Adrenal gland (tissue), 12 donors: ENCODE data around the gene PPP6R2. TPM values are rescaled to one million over a fixed set of nuclear protein-coding genes. Genes with fewer than 3 reads are reported as not detected.

Experiments
- DNase-seq, 7 donors: peaks; one replicate each; pipeline ENCODE4 v3.0.0-alpha.2; 2019 to 2020
- H3K27ac ChIP-seq, 5 donors: fragments of 200-600 bp; sonication (generic) in 4 of 5; 1 replicate in 3 of 5; 2 replicates in 2 of 5; pipeline versions ENCODE4 v1.5.1 to v1.8.0; 2016 to 2020; ENCODE audit warnings: mild to moderate bottlenecking in 1 of 5
- H3K27me3 ChIP-seq: fragments of 200-600 bp; 2 replicates; pipeline ENCODE4 v1.8.0; 2021
- H3K36me3 ChIP-seq, 2 donors: fragments of 200-600 bp; replicated peaks in 1 of 2; 1 replicate in 1 of 2; 2 replicates in 1 of 2; pipeline versions ENCODE4 v1.5.1 to v1.8.0; 2018 to 2022
- H3K4me1 ChIP-seq, 2 donors: fragments of 200-600 bp; replicated peaks in 1 of 2; 1 replicate in 1 of 2; 2 replicates in 1 of 2; pipeline versions ENCODE4 v1.5.1 to v1.8.0; 2018 to 2021
- H3K4me3 ChIP-seq, 4 donors: fragments of 200-600 bp; sonication (generic) in 3 of 4; one replicate each; pipeline ENCODE4 v1.5.1; 2016 to 2018
- H3K9me3 ChIP-seq, 3 donors: fragments of 200-600 bp; sonication (generic) in 1 of 3; replicated peaks in 1 of 3; 1 replicate in 2 of 3; 2 replicates in 1 of 3; pipeline versions ENCODE4 v1.5.1 to v1.8.0; 2016 to 2021
- CTCF ChIP-seq, 6 experiments: fragments of 450-650 bp in 4 of 6; fragments of 200-600 bp in 2 of 6; sonication (generic) in 1 of 6; IDR thresholded peaks; 1 replicate in 5 of 6; 2 replicates in 1 of 6; pipeline versions ENCODE4 v1.5.1 to v1.8.0; 2016 to 2021; ENCODE audit warnings: antibody characterized with exemption in 6 of 6, mild to moderate bottlenecking in 2 of 6, moderate library complexity in 1 of 6
- POLR2A ChIP-seq, 2 donors: fragments of 450-650 bp; IDR thresholded peaks; one replicate each; pipeline ENCODE4 v1.6.1; 2017; ENCODE audit warnings: antibody characterized with exemption in 2 of 2, mild to moderate bottlenecking in 2 of 2, moderate library complexity in 1 of 2
- WGBS, 4 donors: extraction: QIAGEN DNeasy Blood & Tissue Kit in 2 of 4; methylation state at CpG; one replicate each; pipeline versions ENCODE4 v1.1.5 to v1.1.7; 2013 to 2017; 5-methylcytosine and 5-hydroxymethylcytosine counted together
- intact Hi-C, 2 donors: fragments of 100-400 bp; cut with DNase I; formaldehyde crosslinking; loops; one replicate each; pipeline versions ENCODE4 v1.14.1 to v1.15.0; 2022 to 2023
- polyA plus RNA-seq, 3 donors: library from polyadenylated mRNA; stranded (reverse); fragments of 200-250 nt in 2 of 3; fragments of 350-450 nt in 1 of 3; fragmentation: Illumina TruSeq in 1 of 3; extraction: RNeasy Lipid Tissue Mini Kit (QIAGEN cat#74804) in 1 of 3; gene quantifications; one replicate each; pipeline ENCODE4 v1.2.3, GENCODE V29; 2013 to 2014
- total RNA-seq, 9 donors: library from RNA; depleted of rRNA in 4 of 9; stranded (reverse); fragments of >200 nt in 4 of 9; fragments of 120-200 nt in 1 of 9; fragmentation: NEBNext Ultra II Directional in 1 of 9; extraction: Animal tissue kit (Norgen Biotek cat#: 25700) in 1 of 9; gene quantifications; one replicate each; pipeline versions ENCODE4 v1.1.0 to v1.2.4, GENCODE V29; 2013 to 2023
- donor health status: healthy with polysubstance abuse.
- donor health status: Bipolar disorder and iron deficiency.
- donor health status: DM: yes; HTN: yes; CAD: no.
- donor health status: DM: no; HTN: no; CAD: no.
- donor health status: DM: no; HTN: no; CAD: no.
- donor health status: DM: yes; HTN: yes; CAD: no.

PPP6R2 gene
- total and polyA plus RNA-seq, 12 donors: 19.6 to 129 (median 73.0) TPM

GRCh38 chr22:50298937-50299784 lies 44.0 kb upstream of the PPP6R2 start:
- 50 to 57% (median 53%) methylated on average over 36 to 59 of the region's 59 CpGs for WGBS, 4 donors
- H3K27ac ChIP-seq: peak overlapping the region in 4 of 5 donors; percentile 38 to 95 (median 66)
- peaks cover 81 to 92% of the 10 kb centered on the region in 2 donors for H3K4me1 ChIP-seq

GRCh38 chr22:50299785-50300619 lies 43.1 kb upstream of the PPP6R2 start:
- DNase-seq: peak in 1 of 7 donors; percentile 52
- no peaks in the 10 kb centered on the region for H3K36me3 ChIP-seq
- intact Hi-C loops: no loop called here
- H3K27ac ChIP-seq: peak overlapping the region in 4 of 5 donors; percentile 38 to 95 (median 66)
- no peaks in the 10 kb centered on the region for H3K27me3 ChIP-seq
- no peaks in the 10 kb centered on the region for H3K9me3 ChIP-seq
- peak overlapping the region in 1 of 4 donors; percentile 29 for H3K4me3 ChIP-seq
- 42 to 54% (median 52%) methylated on average over 6 to 93 of the region's 93 CpGs for WGBS, 4 donors
- H3K4me1 ChIP-seq: peaks cover 88 to 93% of the 10 kb centered on the region in 2 donors
- TF ChIP-seq CTCF (IDR thresholded peaks at IDR 0.05): no peak
- TF ChIP-seq POLR2A (IDR thresholded peaks at IDR 0.05): no peak

More at GRCh38 chr22:50298937-50299784, 44.0 kb upstream of the PPP6R2 start:
- no peaks in the 10 kb centered on the region for H3K9me3 ChIP-seq
- TF ChIP-seq POLR2A (IDR thresholded peaks at IDR 0.05) (no peak), CTCF (IDR thresholded peaks at IDR 0.05) (no peak)
- DNase-seq: peak in 2 of 7 donors; percentile 52 to 80
- no peaks in the 10 kb centered on the region for H3K27me3 ChIP-seq
- peak overlapping the region in 1 of 4 donors; percentile 29 for H3K4me3 ChIP-seq
- intact Hi-C loops: no loop called here
- no peaks in the 10 kb centered on the region for H3K36me3 ChIP-seq

- Histone ChIP-seq H3K36me3 (no peaks in the 10 kb centered on the region), H3K27ac (peak overlapping the region in 2 of 5 donors; percentile 72 to 95), H3K27me3 (no peaks in the 10 kb centered on the region), H3K4me3 (peak overlapping the region in 1 of 4 donors; percentile 29), H3K9me3 (no peaks in the 10 kb centered on the region), H3K4me1 (peaks cover 95 to 96% of the 10 kb centered on the region in 2 donors)
- TF ChIP-seq POLR2A (IDR thresholded peaks at IDR 0.05): no peak
- no peak for TF ChIP-seq CTCF (IDR thresholded peaks at IDR 0.05)
- intact Hi-C loops: no loop called here
- 75 to 88% (median 83%) methylated on average over 4 to 14 of the region's 14 CpGs for WGBS, 4 donors
- no peak for DNase-seq
These were observed 42.4 kb upstream of the PPP6R2 start for GRCh38 chr22:50300620-50301257.
